NCI-H1105 (cell line): ENCODE data around the gene ERBB2.
"Not testable (repeated sequence)": the region's sequence is repeated elsewhere in the genome, so short reads cannot be mapped to it uniquely, and the experiment has no call there.

Experiments
- DNase-seq: peaks from one replicate; lab custom pipeline; 2025; lab: John Stamatoyannopoulos, UW

ERBB2 gene

GRCh38 chr17:39703913-39704312 lies 4.0 kb downstream of the ERBB2 start:
- no peak for DNase-seq

- DNase-seq = no peak
Measured at GRCh38 chr17:39704821-39705551, 5.1 kb downstream of the ERBB2 start.

GRCh38 chr17:39705786-39706348 lies 6.0 kb downstream of the ERBB2 start:
- no peak for DNase-seq

- DNase-seq = no peak
Measured at GRCh38 chr17:39706383-39706782, 6.5 kb downstream of the ERBB2 start.

GRCh38 chr17:39706921-39707337 lies 7.1 kb downstream of the ERBB2 start:
- DNase-seq = no peak

GRCh38 chr17:39709319-39709997 lies 9.6 kb downstream of the ERBB2 start:
- DNase-seq = no peak

- DNase-seq = no peak
Measured at GRCh38 chr17:39709998-39710964, 10.4 kb downstream of the ERBB2 start.

GRCh38 chr17:39711071-39711470 lies 11.2 kb downstream of the ERBB2 start:
- not testable (repeated sequence) for DNase-seq

- DNase-seq = no peak
Measured at GRCh38 chr17:39711851-39712250, 12.0 kb downstream of the ERBB2 start.

- DNase-seq = no peak
Measured at GRCh38 chr17:39714234-39714633, 14.4 kb downstream of the ERBB2 start.

- DNase-seq = no peak
Measured at GRCh38 chr17:39715375-39716072, 15.7 kb downstream of the ERBB2 start.

GRCh38 chr17:39716073-39716818 lies 16.4 kb downstream of the ERBB2 start:
- DNase-seq = no peak

- no peak for DNase-seq
Measured at GRCh38 chr17:39716879-39717536, 17.1 kb downstream of the ERBB2 start.

- DNase-seq = no peak
Measured at GRCh38 chr17:39717660-39718059, 17.8 kb downstream of the ERBB2 start.

- DNase-seq = no peak
Measured at GRCh38 chr17:39719563-39720355, 19.9 kb downstream of the ERBB2 start.

GRCh38 chr17:39722104-39722503 lies 22.2 kb downstream of the ERBB2 start:
- no peak for DNase-seq

GRCh38 chr17:39722965-39723848 lies 23.3 kb downstream of the ERBB2 start:
- no peak for DNase-seq

GRCh38 chr17:39724731-39725130 lies 24.9 kb downstream of the ERBB2 start:
- no peak for DNase-seq
